K562 (cell line): Measurements from ENCODE around the gene SLC22A4.

Source experiments
- ARID2 ChIP-seq: fragments of 450-650 bp; IDR thresholded peaks from 2 replicates; pipeline ENCODE4 v1.6.1; 2017; ENCODE audit warnings: antibody characterized with exemption, mild to moderate bottlenecking
- CHD7 ChIP-seq: fragments of 200-600 bp; sonication (generic); IDR thresholded peaks from one replicate; pipeline ENCODE4 v1.6.1; 2012; ENCODE audit warnings: mild to moderate bottlenecking, low read depth, low read length, inconsistent platforms
- CTCF ChIP-seq, 3 experiments: IDR thresholded peaks in 2 of 3; conservative IDR thresholded peaks in 1 of 3; 2 replicates each; pipeline ENCODE4 v1.5.1; 2011 to 2012; ENCODE audit warnings: low read length in 3 of 3, mild to moderate bottlenecking in 3 of 3, control low read depth in 2 of 3, improper control_type of control experiment in 1 of 3, inconsistent platforms in 1 of 3, low read depth in 1 of 3, mixed read lengths in 1 of 3, moderate library complexity in 1 of 3; ENCODE audit not compliant: insufficient read depth in 2 of 3
- E2F5 ChIP-seq: sonication (generic); formaldehyde crosslinking; IDR thresholded peaks from 2 replicates; pipeline ENCODE4 v1.8.0; 2022; ENCODE audit warnings: mild to moderate bottlenecking, missing genetic modification reagents
- EGR1 ChIP-seq: fragments of 450-650 bp; conservative IDR thresholded peaks from 2 replicates; pipeline ENCODE4 v1.6.1; 2017; ENCODE audit warnings: mild to moderate bottlenecking
- ESRRB ChIP-seq: fragments of 250-450 bp; sonication (Bioruptor Pico); IDR thresholded peaks from 2 replicates; pipeline ENCODE4 v1.5.0; 2020; ENCODE audit warnings: mild to moderate bottlenecking, moderate library complexity, borderline replicate concordance
- GTF2F1 ChIP-seq: IDR thresholded peaks from 2 replicates; pipeline ENCODE4 v1.6.1; 2011; ENCODE audit warnings: low read depth, low read length, improper control_type of control experiment
- JUND ChIP-seq, 2 experiments: IDR thresholded peaks; 2 replicates in 1 of 2; 3 replicates in 1 of 2; pipeline ENCODE4 v1.6.1; 2011; ENCODE audit warnings: borderline replicate concordance in 2 of 2, low read depth in 2 of 2, low read length in 2 of 2, improper control_type of control experiment in 1 of 2, missing biosample characterization in 1 of 2, missing genetic modification characterization in 1 of 2, missing genetic modification reagents in 1 of 2
- NCOA4 ChIP-seq: fragments of 450-650 bp; IDR thresholded peaks from 2 replicates; pipeline ENCODE4 v1.6.1; 2018; ENCODE audit warnings: mild to moderate bottlenecking; ENCODE audit not compliant: partially characterized antibody
- PBX2 ChIP-seq, 2 experiments: IDR thresholded peaks in 1 of 2; conservative IDR thresholded peaks in 1 of 2; 2 replicates each; pipeline ENCODE4 v1.6.1; 2016; ENCODE audit warnings: low read depth in 2 of 2, mild to moderate bottlenecking in 1 of 2, missing compliant biosample characterization in 1 of 2, missing genetic modification characterization in 1 of 2, moderate library complexity in 1 of 2
- RBM39 ChIP-seq: fragments of 200-400 bp; formaldehyde crosslinking; optimal IDR thresholded peaks from 2 replicates; pipeline ENCODE3; 2018; ENCODE audit warnings: low read depth, low read length
- SIN3B ChIP-seq: fragments of 450-650 bp; IDR thresholded peaks from 2 replicates; pipeline ENCODE4 v1.6.1; 2017; ENCODE audit warnings: low read depth, mild to moderate bottlenecking, moderate library complexity
- TAF1 ChIP-seq: IDR thresholded peaks from 2 replicates; pipeline ENCODE4 v1.6.1; 2011; ENCODE audit warnings: mild to moderate bottlenecking, low read length, moderate library complexity; ENCODE audit not compliant: insufficient read depth, control insufficient read depth, severe bottlenecking; ENCODE audit errors: extremely low read depth
- TARDBP ChIP-seq: fragments of 450-650 bp; IDR thresholded peaks from 2 replicates; pipeline ENCODE4 v1.6.1; 2016

GRCh38 chr5:132297211-132297940, 3.2 kb downstream of the SLC22A4 start:
- no peak for TF ChIP-seq TAF1
- no peak for TF ChIP-seq TARDBP
- TF ChIP-seq E2F5 (CRISPR knock-in tag): no peak
- no peak for TF ChIP-seq ESRRB
- no peak for TF ChIP-seq EGR1
- no peak for TF ChIP-seq NCOA4
- no peak for TF ChIP-seq RBM39
- TF ChIP-seq SIN3B: no peak
- no peak for TF ChIP-seq PBX2 (CRISPR knock-in tag; IDR thresholded peaks at IDR 0.05; ENCODE audit: low read depth)
- no peak for TF ChIP-seq PBX2 (tag; conservative IDR thresholded peaks at IDR 0.05; ENCODE audit: low read depth)
- no peak for TF ChIP-seq CHD7
- no peak for TF ChIP-seq CTCF (IDR thresholded peaks at IDR 0.05 in 2 of 3, conservative IDR thresholded peaks at IDR 0.05 in 1 of 3; ENCODE audit: insufficient read depth in 2 of 3, low read depth in 1 of 3, low read length in 3 of 3)
- no peak for TF ChIP-seq JUND (IDR thresholded peaks at IDR 0.05; ENCODE audit: borderline replicate concordance, low read depth, low read length)
- TF ChIP-seq JUND (tag; IDR thresholded peaks at IDR 0.05; ENCODE audit: borderline replicate concordance, low read depth, low read length): no peak
- TF ChIP-seq ARID2: no peak
- TF ChIP-seq GTF2F1: no peak
